Activated CD4-positive, alpha-beta T cell treated with anti-CD3 and anti-CD28 coated beads for 24 hours (primary cell): ENCODE results near the gene LTBR.

Source experiments
- DNase-seq, 2 donors: peaks; one replicate each; pipeline ENCODE4 v3.0.0-alpha.2; 2020; ENCODE audit warnings: low read depth in 2 of 2

The LTBR gene

GRCh38 chr12:6367969-6368892, 15.7 kb upstream of the LTBR start:
- no peak for DNase-seq

- no peak for DNase-seq
Measured at GRCh38 chr12:6368906-6369525, 14.9 kb upstream of the LTBR start.

- DNase-seq: no peak
Measured at GRCh38 chr12:6369916-6370575, 13.9 kb upstream of the LTBR start.

- no peak for DNase-seq
Measured at GRCh38 chr12:6370576-6370935, 13.4 kb upstream of the LTBR start.

- DNase-seq: no peak
Measured at GRCh38 chr12:6370994-6371754, 12.8 kb upstream of the LTBR start.

GRCh38 chr12:6372403-6373003, 11.5 kb upstream of the LTBR start:
- DNase-seq: no peak

GRCh38 chr12:6373022-6373787, 10.8 kb upstream of the LTBR start:
- no peak for DNase-seq

- DNase-seq: no peak
Measured at GRCh38 chr12:6374028-6374785, 9.8 kb upstream of the LTBR start.

- DNase-seq: no peak
Measured at GRCh38 chr12:6374786-6375160, 9.2 kb upstream of the LTBR start.

GRCh38 chr12:6375269-6376078, 8.5 kb upstream of the LTBR start, which contains the start of gene SCNN1A:
Gene SCNN1A, minus strand, starts transcription at chr12:6375563. Its CDS starts 780 bp downstream, at chr12:6374783.
- DNase-seq: no peak

- no peak for DNase-seq
Measured at GRCh38 chr12:6376079-6376869, 7.7 kb upstream of the LTBR start.

GRCh38 chr12:6376870-6377666, 6.9 kb upstream of the LTBR start:
- no peak for DNase-seq

GRCh38 chr12:6377667-6377994, 6.3 kb upstream of the LTBR start:
- no peak for DNase-seq

- DNase-seq: no peak
Measured at GRCh38 chr12:6378709-6379472, 5.1 kb upstream of the LTBR start.

- no peak for DNase-seq
Measured at GRCh38 chr12:6380141-6381121, 3.5 kb upstream of the LTBR start.

GRCh38 chr12:6382371-6382770, 1.6 kb upstream of the LTBR start:
- no peak for DNase-seq
